Superior temporal gyrus (tissue), 1 donor: ENCODE data around the gene SLC27A2.

ENCODE experiments used
- DNase-seq: peaks from one replicate; pipeline ENCODE4 v3.0.0-alpha.2; 2016; ENCODE audit errors: extremely low spot score

Gene SLC27A2

GRCh38 chr15:50275091-50275490 is 93.1 kb downstream of the SLC27A2 start:
- DNase-seq = no peak

- no peak for DNase-seq
Measured at GRCh38 chr15:50275908-50276307, 93.9 kb downstream of the SLC27A2 start.

GRCh38 chr15:50277370-50277769 is 95.4 kb downstream of the SLC27A2 start:
- DNase-seq = no peak

- no peak for DNase-seq
Measured at GRCh38 chr15:50278496-50278895, 96.5 kb downstream of the SLC27A2 start.

GRCh38 chr15:50280271-50280670 is 98.3 kb downstream of the SLC27A2 start:
- DNase-seq = no peak

GRCh38 chr15:50281427-50281826 is 99.4 kb downstream of the SLC27A2 start:
- DNase-seq = no peak
